Suprapubic skin (tissue), 3 donors: ENCODE measurements around the gene MLXIPL.

Source experiments
- CTCF ChIP-seq, 2 donors: fragments of 200-600 bp in 1 of 2; fragments of 450-650 bp in 1 of 2; sonication (generic) in 1 of 2; IDR thresholded peaks; one replicate each; pipeline ENCODE4 v1.5.1; 2016 to 2019; ENCODE audit warnings: antibody characterized with exemption in 2 of 2, mild to moderate bottlenecking in 1 of 2, moderate library complexity in 1 of 2
- POLR2AphosphoS5 ChIP-seq, 3 donors: sonication (generic); formaldehyde crosslinking; IDR thresholded peaks; one replicate each; pipeline ENCODE4 v1.6.1; 2017; ENCODE audit warnings: antibody characterized with exemption in 3 of 3

- TF ChIP-seq CTCF (IDR thresholded peaks at IDR 0.05), result no peak
- TF ChIP-seq POLR2AphosphoS5 (IDR thresholded peaks at IDR 0.05), result no peak
Observed at GRCh38 chr7:73572767-73573186, 51.5 kb downstream of the MLXIPL start.
